Measurements from ENCODE around the gene SERPINA10.

DNA sequence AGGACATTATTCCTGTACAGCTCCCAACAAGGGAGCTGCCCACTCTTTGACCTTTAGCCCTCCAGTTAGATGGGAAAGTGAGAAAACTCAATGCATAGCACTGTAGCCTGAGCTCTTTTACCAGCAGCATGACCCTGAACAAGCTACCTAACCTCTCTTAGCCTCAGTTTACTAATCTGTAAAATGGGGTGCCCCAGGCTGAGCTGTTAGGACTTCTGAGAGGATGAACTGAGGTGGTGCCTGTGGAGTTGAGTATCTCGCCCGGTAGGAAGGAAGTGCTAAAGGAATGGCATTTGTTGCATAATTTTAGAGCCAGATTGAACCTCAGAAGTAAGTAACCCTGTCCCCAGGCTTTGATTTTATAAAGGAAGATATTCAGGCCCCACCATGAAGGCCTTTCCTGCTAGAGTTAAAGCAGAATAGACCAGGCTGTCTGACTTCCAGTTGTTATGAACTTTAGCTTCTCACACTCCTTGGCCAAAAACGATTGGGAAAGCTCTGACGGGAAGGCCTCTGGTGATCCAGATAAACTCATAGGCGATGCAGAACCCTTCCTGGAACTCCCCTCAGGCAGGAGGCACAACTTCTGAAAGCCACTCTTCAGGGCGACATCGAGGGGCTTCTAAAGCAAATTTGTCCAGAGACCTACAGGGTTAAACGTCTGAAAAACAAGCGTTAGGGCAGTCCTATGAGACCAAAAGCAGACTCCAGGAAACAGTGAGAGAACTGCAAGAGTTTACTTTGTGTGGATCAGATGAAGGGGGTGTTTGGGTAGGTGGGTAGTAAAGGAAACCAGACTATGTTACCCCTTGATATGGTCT, 2.5 kb upstream of the SERPINA10 start:
- TF ChIP-seq, protein P1, sequence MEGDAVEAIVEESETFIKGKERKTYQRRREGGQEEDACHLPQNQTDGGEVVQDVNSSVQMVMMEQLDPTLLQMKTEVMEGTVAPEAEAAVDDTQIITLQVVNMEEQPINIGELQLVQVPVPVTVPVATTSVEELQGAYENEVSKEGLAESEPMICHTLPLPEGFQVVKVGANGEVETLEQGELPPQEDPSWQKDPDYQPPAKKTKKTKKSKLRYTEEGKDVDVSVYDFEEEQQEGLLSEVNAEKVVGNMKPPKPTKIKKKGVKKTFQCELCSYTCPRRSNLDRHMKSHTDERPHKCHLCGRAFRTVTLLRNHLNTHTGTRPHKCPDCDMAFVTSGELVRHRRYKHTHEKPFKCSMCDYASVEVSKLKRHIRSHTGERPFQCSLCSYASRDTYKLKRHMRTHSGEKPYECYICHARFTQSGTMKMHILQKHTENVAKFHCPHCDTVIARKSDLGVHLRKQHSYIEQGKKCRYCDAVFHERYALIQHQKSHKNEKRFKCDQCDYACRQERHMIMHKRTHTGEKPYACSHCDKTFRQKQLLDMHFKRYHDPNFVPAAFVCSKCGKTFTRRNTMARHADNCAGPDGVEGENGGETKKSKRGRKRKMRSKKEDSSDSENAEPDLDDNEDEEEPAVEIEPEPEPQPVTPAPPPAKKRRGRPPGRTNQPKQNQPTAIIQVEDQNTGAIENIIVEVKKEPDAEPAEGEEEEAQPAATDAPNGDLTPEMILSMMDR (IDR thresholded peaks at IDR 0.05) = no peak
- no peak for TF ChIP-seq POLR2A (IDR thresholded peaks at IDR 0.05)
